Stimulated activated CD8-positive, alpha-beta memory T cell treated with anti-CD3 and anti-CD28 coated beads, Interleukin-7, amount 100 ng/mL, for 48 hours (primary cell): ENCODE results near the gene NXPH1.

Experiments
- DNase-seq, 2 donors: peaks; one replicate each; pipeline ENCODE4 v3.0.0-alpha.2; 2020; ENCODE audit warnings: low read depth in 1 of 2; ENCODE audit errors: extremely low read depth in 1 of 2

The NXPH1 gene

DNA sequence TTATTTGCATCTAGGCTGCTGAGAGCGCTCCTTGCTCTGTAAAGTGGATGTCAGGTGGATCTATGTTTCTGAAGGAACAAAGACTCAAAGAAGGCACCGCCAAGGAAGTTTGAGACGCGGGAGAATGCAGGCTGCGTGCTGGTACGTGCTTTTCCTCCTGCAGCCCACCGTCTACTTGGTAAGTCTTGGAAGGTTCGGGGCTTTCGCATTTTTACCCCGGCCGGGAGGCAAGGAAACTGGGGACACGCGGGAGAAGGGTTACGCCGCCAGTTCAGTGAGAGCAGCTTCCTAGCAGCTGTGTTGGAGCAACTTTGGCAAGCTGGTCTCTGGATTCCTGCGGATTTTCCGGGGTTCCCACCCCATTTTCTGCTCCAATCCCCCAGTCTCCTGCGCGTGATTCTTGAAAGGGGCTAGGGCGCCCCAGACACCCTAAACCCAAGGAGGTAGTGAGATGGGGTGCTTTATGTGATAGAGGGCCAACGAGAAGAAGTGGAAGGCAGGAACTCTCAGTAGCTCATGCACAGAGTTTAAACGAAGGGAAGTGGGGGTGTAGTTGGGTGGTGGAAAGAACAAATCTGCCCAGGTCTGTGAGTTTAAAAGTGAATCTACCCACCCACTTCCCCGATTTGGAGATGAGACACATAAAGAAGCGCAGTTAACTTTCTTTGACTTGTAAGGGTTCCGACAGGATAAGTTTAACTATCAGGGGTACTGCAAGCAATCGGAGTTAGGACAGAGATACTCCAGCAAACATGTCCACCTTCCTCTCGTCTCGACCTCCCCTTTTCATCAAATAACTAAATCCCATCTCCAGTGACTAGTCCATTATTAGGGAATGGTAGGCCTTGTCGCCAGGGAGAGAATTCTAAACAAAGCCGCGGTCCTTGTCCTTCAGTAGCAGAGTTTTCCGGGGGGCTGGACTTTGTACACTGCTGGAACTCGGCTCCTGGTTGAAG, 2.5 kb downstream of the NXPH1 start:
- DNase-seq: no peak

DNA sequence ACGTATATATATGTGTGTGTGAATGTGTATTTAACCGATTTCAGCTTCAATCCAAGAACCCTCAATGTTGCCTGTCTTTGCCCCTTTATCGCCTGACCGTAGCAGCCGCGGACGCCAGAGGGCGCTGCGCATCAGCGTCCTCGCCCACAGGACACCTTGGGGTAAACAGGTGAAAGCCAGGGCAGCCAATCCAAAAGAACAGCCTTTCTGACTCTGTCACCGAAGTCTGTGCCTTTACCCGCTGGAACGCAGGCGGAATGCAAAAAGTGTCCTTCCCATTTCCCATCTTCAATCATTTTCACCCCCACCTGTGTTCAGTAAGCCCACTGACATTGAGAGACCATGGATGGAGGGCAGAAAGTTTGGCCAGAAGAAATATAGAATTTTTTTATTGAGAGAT, 3.6 kb downstream of the NXPH1 start:
- peak; percentile 18 to 36 for DNase-seq

DNA sequence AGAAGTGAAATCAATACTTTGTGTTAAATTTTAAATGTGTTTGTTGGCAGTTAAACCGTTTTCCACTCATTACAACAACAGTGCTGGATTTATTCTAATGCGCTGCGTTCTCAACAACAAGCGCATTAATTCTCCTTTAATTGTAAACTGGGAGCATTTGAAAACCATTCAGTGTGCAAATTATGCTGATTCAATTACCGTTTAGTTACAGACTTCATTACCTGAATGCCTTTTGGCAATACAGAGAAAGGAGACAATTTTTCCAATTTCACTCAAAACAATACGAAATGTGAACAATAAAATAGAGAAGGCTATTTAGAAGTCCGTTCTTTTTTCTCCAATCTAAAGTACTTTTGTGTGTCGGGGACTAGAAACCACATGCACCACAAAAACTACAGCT, 4.2 kb downstream of the NXPH1 start:
- no peak for DNase-seq

DNA sequence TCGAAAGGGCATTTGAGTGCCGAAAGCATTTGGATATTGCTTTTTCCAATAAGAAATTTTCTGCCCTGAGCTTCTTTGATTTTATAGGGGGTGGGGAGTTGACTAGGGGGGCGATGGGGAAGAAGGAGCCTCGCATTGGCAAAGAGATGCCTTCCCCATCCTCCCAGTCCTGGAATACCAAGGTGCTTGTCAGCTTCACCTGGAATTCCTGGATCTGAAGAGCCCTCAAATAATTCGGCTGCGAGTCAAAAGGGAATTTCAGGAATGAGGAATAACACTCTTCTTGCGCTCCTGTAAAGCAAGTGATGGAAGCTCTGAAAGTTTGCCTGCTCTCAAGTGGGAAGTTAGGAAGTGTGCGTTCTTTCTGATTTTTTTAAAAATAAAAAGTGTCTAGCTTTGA, 7.3 kb downstream of the NXPH1 start:
- no peak for DNase-seq

DNA sequence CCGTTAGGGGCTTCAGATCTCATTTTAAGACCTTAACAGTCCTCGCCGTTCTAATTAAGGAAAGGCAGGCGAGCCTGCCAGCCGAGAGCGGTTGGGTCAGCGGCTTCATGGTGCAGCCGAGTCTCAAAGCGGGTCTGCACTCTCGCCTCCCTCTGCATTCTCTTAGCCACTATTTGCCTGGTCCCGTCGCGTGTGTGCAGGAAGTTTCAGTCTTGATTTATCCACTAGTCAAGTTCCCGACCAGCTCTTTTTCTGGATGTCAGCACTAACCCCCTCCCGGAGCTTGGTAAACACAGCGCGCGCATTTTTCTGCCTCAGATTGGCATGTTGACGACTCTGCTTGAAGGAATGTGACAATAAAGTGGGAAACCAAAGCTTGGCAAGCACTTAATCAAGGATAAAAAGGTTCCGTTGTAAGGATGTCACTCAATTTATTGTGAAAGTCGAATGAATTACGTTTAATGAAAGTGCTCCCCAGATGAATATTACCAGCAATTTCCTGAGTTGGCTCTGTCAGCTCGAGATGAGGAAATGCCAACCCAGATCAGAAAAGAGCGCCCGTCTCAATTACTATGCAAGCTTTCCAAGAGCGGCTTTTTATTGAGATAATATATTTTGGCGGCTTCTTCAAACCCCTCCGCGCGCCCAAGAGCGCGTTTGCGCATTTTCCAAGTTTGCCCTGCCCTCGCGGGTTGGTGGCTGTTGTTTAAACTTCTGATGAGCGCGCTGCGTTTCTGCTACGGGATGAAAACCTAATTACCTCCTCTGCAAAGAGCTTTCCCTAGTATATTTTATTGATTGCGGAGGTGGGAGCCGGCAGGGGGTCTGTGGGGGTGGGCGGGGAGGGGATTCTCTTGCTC, 7.9 kb downstream of the NXPH1 start:
- DNase-seq: no peak

DNA sequence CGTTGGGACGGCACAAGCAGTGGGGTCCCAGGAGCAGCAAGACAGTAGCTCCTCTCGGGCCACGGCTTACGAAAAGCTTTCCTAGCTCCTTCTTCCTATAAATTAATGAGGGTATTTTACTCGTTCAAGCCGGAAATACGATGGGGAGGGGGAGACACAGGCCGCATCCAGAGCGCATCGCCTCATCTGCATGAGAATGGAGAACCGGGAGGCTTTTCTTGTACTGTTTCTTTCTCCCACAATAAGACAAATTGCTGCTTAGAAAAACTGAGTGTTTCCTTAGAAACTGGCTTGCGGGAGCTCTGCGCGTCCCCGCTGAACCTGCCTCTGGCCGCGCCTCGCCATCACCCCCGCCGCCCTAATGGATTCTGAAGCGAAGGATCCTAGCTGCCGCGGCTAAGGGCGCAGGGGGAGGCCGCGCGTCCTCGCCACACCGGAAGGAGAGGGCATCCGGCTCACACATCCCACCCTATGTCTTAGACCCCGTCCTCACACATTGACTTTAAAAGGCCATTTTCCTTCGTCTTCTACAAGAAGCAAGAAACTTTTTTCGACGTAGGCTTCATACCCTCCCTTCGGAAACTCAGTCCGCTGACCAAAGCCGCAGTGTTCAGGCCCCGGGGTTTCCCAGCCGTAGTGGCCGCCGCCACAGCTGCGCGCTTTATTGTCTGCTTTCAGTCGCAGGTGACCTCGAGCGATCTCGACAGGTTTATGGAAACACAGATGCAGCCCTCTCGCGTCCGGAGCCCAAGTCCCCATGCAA, 8.8 kb downstream of the NXPH1 start:
- DNase-seq: no peak

DNA sequence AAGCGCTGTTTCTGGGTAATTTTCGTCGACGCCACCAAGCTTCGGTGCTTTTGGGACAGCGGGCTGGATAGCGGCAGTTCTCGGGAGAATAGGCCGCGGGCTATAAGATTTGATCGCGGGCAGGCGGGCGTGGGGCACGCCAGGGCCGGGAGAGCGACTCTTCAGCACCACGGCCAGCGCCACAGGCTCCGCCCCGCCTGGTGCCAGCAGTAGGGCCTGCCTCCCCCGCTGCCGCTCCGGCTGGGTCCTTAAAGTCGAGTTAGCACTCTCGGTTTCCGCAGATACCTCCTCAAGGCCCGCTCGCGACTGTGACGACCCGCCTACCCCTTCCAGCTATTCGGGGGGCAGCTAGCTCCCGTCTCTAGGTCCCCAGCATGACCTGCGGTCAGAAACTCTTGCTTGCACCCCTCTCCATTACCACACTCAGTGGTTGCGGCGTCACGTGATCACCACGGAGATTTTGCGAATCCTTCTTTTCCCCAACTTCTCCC, 9.4 kb downstream of the NXPH1 start:
- DNase-seq: peak in 1 of 2 donors; percentile 22

DNA sequence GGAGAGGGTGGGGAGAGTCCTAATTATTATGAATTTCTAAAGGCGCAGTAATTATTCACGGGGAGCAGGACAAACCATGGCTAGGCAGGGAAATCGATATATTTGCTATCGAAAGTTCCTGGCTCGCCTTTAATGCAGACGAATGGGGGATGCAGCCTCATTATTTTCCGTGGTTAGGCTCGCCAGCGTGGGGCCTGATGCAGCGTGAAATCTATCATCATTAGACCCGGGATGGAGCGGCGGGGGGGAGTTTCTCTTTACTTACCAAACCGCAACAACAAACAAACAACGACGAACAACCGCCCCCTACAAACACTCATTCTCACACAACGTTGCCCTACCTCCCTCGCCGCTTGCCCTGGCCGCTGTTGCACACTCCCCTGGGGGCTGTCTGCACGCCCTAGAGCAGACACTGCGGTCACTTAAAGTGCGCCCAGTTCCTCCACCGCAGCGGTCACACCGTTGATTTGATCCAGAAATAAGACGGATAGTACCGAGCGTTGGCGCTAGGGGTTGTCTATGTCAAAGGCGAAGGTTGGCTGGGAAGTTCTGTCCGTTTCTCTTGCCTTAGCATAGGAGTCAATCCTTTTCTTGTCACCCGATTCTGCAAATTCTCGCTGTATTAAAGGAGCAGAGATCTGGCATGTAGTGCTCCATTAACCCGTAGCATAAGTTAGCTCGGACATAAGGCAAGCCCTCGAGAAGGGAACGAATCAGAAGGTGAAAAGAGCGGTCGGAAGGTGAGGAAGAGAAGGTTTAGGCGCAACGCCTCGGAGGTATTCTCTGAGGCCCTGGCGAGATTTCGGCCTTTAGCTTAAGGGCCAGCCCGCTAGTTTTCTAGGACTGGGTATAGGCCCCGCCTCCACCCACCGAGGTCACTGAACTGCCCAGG, 10.4 kb downstream of the NXPH1 start:
- no peak for DNase-seq

DNA sequence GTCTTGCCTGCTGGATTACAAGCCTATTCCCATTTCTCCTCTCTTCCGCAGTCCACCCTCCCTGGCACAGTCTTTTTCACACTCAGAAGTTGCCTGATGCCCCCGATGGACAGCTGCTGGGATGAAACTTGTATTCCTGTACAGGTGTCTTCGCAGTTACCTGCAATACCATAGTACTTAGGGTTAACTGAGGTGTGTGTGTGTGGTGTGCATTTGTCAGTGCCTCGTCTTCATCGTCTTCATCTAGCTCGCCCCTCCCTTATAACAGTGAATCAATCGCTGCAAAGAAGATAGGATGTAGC, 11.0 kb downstream of the NXPH1 start:
- no peak for DNase-seq

DNA sequence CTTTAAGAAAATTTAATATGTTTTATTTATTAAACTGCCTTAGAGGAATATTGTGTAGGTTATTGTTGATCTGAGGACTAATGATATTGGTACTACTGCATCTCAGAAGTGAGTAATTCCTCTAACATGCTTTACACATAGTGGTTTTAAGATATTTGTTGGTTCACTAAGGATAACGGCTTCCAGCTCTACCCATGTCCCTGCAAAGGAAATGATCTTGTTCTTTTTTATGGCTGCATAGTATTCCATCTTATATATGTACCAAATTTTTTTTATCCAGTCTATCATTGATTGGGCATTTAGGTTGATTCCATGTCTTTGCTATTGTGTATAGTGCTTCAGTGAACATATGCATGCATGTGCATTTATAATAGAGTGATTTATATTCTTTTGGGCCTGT, 20.1 kb downstream of the NXPH1 start:
- DNase-seq: no peak

DNA sequence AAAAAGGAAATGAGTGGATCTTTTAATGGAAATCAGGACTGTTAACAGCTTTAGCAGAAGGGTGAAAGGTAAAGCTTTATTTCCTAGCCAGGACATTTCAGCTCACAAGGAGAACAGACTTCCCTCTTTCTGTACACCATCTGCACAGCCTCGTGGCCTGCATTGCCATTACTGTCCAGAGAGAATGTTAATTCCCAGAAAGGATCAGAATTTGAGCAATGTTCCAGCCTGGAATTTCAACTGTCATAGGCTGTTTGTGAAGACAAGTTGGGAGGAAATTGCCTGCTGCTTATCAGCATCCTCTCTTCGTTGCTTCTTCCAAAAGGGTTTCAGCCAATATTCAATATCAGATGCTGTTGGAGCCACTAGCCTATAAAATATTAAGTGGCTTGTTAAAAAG, 22.0 kb downstream of the NXPH1 start:
- DNase-seq: no peak

DNA sequence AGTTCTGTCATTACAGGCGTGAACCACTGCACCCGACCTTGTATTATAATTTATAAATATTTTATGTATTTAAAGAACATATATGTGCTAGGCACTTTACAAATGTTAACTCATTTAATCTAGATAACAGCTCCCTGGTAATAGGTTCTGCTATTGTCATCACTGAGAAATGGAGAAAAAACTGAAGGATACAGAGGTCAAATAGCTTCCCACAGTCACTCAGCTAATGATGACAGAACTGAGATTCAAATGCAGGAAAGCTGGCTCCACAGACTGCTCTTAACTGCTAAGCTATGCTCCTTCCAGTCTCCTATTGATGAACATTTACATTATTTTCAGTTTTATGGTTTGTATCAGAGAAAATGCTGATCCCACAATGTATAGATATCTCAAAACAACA, 28.9 kb downstream of the NXPH1 start:
- no peak for DNase-seq

DNA sequence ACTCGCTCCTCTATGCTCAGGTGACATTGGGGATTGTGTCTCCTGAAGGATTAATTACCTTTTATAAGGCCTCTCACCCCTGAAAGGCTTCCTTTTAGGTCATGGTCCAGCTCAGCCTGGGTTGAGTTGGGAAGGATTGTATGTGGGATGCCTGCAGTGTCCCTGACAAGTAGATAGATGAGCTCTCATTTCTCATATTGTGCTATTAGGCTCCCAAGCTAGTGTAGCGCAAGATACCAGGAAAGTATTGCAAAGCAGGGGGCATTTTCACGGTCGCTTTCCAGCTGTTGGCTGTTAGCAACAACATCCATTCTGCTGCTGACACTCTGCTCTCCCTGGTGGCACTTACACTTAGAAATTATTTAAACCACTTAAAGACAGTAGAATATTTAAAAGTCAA, 31.9 kb downstream of the NXPH1 start:
- no peak for DNase-seq

DNA sequence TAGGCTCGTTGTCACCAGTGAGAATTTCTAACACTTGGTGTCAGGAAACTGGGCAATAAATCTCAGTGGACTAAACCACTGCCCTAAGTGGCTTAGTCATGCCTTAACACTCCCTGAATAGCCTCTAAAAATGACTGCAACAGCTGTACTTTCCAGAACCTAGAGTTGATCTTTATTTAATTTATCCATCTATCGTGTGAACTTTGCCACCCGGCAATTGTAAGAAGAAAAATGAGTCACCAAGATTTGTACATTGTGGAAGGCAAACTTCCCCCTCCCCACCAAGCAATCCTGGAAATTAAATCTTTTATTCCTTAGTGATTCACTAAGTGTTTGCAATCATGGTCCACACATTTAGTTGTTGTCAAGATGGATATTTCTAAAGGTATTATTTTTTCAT, 47.1 kb downstream of the NXPH1 start:
- DNase-seq: no peak

DNA sequence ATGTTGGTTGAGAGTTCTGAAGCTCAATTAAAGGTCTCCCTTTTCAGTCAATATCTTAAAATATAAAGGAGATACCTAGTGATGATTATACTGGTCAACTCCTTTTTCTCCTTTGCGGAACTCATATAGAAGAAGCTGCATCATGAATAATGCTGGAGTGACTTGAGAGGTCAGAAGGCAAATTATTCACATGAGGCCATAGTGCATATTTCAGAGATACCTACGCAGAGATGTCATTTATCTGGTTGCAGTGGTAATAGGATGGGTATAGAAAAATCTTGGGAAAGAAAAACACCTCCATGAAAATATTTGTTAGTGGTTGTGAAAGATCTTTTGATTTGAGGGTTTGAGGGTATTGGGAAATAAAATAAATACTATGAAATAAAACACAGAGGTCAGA, 47.7 kb downstream of the NXPH1 start:
- no peak for DNase-seq

DNA sequence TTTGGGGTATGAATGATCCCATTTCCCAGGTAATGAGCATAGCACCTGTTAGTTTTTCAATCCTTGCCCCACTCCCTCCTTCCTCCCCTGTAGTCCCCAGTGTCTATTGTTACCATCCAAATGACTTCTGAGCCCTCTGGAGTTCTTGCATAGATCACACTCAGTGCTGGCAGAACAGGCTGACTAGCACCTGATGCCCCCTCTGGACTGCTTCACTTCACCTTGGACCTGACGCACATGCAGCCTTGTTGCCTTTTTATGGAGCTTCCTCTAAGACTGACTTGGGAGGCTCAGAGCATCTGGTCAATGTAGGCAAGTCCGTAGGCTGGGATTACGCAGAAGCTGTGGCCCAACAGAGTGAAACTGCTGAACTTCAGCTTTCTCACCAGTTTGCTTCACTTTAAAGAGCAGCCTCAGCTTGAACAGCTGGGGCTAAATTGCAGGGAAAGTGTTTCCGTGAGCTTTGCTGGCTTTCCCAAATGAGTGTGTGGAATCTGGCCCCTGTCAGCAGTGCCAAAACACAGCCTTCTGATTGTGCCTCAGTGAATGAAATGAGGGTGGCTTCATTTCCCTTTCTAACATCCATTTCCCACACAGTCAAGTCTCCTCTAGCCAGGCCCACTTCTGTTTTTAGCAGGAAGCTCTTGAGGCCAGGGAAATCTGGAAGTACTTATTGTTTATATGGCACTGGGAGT, 48.5 kb downstream of the NXPH1 start:
- DNase-seq: no peak

DNA sequence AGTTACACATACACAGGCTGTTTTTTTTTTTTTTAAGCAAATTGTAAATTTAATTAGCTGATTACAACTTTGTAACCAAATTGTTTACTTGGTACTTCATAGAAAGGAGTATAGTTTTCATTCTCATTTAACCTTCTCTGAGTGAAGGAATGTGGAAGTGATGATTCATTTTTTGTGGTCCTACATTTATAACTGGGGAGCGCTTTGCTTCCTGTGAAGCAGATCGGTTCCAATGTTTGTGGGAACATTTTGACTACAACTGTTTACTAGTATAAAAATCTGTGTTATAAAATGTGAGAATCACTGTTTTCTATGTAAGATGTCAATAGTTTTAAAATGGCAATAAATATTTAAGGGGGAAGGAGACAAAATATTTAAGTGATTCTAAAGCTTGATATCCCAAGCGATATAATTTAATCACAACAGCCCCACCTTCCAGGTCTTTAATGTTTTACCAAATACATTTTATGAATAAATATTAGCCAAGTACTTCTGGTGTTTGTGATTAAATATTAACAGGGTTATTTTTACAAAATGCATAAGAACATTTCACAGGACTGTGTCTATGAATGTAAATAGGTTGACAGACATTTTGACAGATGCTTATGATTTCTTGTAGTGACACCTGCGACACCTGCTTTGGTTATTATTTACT, 57.1 kb downstream of the NXPH1 start:
- DNase-seq: no peak

DNA sequence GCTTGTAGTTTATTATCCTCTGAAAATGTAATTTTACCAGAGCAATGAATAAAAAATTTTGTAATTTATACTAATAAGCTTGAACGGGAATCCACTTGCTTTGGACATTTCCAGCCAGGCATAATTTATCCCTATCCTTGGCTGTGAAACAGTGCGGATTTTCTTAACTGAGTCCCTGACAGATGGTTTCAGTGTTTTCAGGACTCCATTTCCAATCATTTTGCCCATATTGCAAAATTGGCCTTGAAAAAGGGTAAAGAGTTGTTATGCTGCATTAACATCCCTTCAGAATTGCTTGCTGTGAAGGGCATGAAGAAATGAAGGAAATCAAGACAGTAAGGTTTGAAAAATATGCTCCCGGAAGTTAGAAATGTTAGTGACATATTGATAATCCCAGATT, 57.7 kb downstream of the NXPH1 start:
- no peak for DNase-seq
